ENCODE measurements around the gene WIPF3.
A peak's percentile ranks its signal among the peaks of the same experiment; 100 is the strongest.

WIPF3 gene, protein sequence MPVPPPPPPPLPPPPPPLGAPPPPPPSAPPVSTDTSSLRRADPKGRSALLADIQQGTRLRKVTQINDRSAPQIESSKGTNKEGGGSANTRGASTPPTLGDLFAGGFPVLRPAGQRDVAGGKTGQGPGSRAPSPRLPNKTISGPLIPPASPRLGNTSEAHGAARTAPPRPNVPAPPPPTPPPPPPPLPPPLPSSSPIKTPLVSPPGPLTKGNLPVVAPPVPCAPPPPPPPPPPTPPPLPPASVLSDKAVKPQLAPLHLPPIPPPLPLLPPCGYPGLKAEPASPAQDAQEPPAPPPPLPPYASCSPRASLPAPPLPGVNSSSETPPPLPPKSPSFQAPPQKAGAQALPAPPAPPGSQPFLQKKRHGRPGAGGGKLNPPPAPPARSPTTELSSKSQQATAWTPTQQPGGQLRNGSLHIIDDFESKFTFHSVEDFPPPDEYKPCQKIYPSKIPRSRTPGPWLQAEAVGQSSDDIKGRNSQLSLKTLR

DNA sequence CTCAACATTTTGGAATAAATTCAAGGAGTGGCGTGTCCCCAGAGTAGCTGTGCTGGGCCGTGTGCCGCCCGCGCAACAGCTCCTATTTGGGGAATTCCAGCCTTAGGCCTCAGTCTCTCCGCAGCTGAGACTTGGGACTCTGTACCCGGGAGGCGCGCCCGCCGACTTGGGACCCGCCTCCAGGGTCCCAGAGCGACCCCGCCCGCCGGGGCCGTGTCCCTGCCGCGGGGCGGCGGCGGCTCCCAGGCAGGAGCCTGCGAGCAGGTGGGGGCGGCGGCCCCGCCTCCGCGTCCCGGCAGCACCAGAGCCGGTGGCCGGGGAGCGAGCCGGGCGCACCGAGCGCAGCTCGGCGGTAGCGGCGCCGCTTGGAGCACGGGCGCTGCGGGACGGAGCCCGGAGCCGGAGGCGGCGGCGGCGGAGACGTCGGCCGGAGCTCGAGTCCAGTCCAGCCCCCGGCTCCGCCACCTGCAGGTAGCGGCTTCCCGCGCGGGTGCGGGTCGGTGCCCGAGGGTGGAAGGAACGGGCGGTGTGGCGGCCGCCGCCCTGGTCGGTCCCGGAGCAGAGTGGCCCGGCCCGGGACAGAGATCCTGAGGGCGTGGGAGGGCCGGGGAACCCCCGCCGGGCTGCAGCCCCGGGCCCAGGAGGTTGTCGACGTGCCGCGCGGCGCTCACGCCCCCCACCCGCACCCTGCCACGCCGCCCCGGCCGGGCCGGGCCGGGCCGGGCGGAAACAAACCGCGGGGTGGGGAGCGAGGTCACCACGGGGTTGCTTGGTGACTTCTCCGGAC, at the start of gene WIPF3:
Gene WIPF3 (plus strand): TSS at position 301 of the 787 bp plus-strand sequence. CDS start 28,217 bp downstream, outside the sequence.
- peak; percentile 8 for DNase-seq
- in situ Hi-C loops (cut with MboI; ENCODE audit: low pct_unique_long_range_greater_than_20kb, low sequenced_read_pairs), result no loop called here

DNA sequence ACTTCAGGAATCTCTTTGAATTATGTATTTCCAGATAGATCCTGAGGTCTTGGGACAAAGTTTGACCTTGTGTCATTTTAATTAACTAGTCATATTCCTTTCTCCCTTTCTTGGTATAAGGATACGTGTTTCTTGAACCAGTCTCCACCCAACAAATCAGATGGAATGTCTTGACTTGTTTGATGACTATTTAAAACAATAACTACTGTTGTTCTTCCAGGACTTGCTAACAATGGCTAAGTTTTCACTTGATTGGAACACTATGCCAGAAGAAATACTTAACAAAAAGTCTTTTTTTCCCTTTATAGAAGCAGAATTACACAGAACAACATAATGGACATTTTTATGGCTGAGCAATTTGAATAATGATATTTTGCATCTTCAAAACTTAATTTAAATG, 43.0 kb upstream of the WIPF3 start:
- no peak for DNase-seq
- in situ Hi-C loops (cut with MboI; ENCODE audit: low pct_unique_long_range_greater_than_20kb, low sequenced_read_pairs), result no loop called here

DNA sequence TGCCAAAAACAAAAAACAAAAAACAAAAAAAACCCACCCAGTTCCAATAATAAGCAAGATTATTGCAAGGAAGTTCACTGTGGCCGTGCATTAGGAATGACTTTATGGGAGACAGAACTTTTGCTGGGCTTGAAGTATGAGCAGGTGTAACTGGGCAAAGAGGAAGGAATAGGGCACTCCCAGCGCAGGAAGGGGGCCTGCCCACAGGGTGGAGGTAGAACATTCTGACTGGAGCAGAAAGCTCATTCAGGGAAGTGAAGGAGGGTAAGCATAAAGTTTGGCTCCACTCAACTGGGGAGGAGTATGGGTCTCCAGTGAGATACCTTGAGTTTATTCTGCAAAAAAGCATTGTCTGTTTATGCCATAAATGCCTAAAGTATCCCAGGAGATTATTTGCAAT, 42.1 kb upstream of the WIPF3 start:
- peak; percentile 11 for DNase-seq
- in situ Hi-C loops (cut with MboI; ENCODE audit: low pct_unique_long_range_greater_than_20kb, low sequenced_read_pairs), result no loop called here

DNA sequence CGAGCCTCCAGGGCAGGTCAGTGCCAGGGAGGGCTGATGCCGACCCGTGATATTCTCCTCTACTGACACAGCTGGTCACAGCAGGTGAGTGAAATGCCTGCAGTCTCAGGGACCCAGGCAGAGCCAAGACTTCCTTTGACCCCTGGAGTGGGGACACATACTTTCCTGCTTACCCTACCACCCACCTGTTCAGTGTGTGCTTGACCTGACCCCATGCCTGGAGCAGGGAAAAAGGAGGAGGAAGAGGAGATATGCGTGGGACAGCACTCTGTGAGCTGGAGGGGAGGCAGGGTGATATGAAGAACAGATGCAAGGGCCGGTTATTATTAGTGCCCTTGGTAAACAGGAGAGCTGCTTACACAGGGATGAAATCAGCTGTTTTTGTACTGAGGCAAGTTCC, 40.8 kb upstream of the WIPF3 start:
- in situ Hi-C loops (cut with MboI; ENCODE audit: low pct_unique_long_range_greater_than_20kb, low sequenced_read_pairs), result no loop called here
- DNase-seq, result no peak

DNA sequence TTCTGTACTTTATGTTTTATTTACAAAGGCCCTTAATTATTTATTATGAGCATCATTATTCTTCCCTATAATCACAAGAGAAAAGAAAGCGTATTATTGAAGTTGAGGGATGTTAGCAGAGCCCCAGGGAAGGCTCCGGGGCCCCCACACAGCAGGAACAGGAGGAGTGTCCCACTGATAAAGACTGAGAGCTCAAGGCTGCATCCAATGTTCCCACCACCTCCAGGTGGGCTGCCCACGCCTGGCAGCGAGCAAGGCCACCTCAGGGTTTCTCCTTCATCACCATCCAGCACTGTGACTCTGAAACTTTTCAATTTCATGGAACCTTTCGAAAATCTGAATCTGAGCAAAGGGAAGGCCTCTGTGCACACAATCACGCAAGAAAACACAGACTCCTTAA, 35.9 kb upstream of the WIPF3 start:
- DNase-seq, result no peak
- in situ Hi-C loops (cut with MboI; ENCODE audit: low pct_unique_long_range_greater_than_20kb, low sequenced_read_pairs), result no loop called here

DNA sequence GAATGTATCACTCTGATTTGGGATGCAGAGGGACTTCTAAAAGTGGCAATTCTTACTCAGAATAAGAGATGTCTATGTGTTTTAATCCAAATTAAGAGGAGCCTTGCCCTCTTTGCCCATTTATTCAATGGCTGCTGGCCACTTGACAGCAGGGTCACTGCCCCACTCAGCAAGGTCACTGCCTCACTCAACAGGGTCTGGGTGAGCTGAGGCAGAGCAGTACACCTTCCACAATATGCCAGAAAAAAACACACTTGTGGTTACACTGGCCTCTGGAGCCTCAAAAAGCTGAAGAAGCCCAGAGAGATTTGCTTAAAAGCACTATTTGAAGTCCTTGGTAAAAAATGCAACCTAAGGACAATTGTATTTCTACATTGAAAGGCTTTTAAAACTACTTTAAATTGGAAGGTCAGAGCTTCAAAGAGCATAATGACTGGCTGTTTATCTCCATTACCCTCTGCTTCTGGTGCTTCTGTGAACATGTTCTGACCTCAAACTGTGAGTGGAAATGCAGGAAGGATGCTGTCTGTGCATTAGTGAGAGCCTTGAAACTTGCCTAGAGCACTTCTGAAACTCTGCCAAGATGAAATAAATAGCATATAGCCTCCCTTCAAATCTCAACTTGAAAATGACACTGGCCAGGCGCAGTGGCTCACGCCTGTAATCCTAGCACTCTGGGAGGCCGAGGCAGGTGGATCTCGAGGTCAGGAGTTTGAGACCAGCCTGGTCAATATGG, 35.1 kb upstream of the WIPF3 start:
- DNase-seq, result no peak
- in situ Hi-C loops (cut with MboI; ENCODE audit: low pct_unique_long_range_greater_than_20kb, low sequenced_read_pairs), result no loop called here

DNA sequence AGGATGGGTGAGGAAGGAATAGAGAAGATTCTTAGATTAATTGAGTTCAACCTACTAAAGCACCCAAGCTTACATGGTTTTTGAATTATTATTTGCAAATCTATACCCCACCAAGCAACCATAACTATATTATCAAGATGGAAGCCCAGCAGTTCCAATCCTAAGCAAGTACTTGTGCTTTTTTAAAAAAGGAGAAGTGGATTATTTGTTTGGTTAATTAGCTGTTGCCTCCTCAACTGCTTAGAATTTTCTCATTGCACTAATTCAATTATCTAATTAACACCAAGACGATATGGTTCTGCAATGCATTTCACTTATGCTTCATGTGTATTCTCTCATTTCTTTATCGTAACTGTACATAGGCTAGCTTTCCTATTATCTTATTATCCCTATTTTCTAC, 27.3 kb upstream of the WIPF3 start:
- no peak for DNase-seq
- in situ Hi-C loops (cut with MboI; ENCODE audit: low pct_unique_long_range_greater_than_20kb, low sequenced_read_pairs), result no loop called here

DNA sequence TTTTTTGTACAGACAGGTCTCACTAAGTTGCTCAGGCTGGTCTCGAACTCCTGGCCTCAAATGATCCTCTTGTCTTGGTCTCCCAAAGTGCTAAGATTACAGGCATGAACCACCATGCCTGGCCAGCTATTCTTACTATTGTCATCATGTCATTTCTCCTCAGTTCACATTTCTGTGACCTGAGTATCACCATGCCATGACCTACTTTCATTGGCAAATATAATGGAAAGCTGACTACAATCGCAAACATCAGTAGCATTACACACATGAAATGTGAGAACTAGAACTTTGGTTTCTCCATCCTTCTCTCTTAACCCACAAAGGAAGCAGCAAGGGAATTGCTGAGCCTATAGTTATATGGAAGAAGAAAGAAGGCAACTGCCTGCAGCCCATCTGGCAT, 26.0 kb upstream of the WIPF3 start:
- DNase-seq, result no peak
- in situ Hi-C loops (cut with MboI; ENCODE audit: low pct_unique_long_range_greater_than_20kb, low sequenced_read_pairs), result no loop called here

DNA sequence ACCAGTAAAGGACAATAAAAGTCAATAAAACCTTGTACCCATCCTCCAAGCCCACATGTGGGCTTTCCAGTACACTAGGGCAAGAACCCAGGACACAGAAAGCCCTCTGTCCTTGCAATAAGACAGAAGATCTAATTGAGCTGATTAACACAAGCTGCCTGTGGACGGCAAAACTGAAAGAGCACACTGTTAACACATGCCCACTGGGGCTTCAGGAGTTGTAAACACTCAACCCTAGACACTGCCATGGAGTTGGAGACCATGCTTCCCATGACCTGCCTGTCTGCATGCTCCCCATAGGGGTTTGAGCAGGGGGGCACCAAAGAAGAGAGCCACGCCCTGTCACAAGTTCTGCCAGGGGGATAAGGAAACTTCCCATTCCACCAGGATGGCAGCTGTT, 22.6 kb upstream of the WIPF3 start:
- no peak for DNase-seq
- in situ Hi-C loops (cut with MboI; ENCODE audit: low pct_unique_long_range_greater_than_20kb, low sequenced_read_pairs), result no loop called here

DNA sequence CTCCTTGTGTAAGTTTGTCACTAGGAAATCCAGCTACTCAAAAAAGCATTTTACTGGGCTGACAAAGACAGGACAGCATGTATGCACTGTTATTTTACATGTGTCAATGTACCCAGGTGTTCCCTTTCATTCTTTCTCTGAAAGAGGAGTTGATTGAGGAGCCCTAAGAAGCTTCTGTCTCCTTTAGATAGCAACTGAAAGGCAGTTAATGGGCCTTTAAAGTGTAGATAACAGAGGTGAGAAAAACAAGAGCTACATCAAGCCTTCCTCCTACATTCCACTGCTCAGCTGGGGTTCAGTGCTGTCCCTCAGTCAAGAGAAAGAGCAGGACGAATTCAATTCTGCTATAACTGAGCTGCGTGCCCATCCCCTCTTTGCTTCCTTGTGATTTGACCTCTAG, 12.8 kb upstream of the WIPF3 start:
- in situ Hi-C loops (cut with MboI; ENCODE audit: low pct_unique_long_range_greater_than_20kb, low sequenced_read_pairs), result no loop called here
- DNase-seq, result no peak

DNA sequence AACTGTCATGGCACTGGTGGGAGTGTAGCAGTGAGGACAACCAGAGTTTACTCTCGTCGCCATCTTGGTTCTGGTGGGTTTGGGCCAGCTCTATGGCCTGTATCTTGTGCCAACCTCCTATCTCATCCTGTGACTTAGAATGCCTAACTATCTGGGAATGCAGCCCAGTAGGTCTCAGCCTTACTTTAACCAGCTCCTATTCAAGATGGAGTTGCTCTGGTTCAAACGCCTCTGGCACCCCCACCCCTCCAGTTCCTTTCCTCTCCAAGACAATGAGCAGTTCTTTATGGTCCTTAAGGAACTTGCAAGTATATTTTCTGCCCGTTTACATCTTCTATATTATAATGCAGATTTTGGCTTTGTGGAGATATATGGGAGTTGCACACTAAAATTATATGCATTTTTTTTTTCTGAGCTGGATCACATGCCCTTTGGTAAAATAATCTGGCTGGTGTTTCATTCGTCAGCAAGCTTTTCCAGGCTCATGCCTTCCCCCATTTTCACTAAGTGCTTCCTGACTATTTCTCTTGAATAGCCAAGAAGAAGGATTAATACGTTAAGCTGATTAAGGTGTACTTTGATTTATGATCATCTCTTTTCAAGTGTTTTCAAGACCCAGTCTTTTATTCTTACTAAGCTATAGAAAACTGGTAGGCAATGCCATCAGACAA, 11.2 kb upstream of the WIPF3 start:
- in situ Hi-C loops (cut with MboI; ENCODE audit: low pct_unique_long_range_greater_than_20kb, low sequenced_read_pairs), result no loop called here
- DNase-seq, result no peak

DNA sequence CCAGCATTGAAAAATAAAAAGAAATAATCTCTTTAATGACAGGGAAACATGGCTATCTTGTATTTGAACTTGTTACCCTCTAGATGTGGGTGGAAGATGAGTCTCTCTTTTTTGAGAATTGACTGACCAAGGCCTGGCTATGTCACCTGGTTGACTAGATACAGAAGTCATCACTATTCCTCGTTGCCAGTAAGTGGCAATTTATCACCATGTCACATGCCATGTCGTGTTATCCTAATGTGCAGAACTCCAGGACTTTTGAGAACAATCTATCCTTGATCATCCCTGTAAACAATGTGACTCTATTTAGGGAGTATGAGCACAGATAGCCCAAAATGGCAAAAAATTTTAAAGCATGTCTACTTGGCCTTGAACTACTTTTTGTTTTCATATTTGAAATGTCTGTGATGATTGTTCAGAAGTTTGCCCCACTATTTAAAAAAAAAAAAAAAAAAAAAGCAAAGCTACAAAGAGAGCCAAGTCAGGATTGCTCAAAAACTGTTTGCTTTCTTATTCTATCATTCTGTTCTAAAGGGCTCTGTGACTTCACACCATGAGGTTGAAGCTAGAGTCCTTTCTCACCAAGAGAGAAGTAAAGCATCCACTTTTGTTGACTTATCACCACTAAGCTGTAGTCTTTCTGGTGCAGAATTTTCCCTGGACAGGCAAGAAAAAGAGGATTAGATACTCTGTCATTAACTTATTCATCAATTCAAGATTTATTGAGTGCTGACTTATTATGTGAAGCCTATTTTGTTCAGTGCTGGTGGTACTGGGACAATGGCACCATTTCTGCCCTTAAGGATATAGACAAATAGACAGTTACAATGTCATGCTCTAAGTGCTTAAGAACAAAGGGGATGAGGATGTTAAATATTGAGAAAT, 10.4 kb upstream of the WIPF3 start:
- in situ Hi-C loops (cut with MboI; ENCODE audit: low pct_unique_long_range_greater_than_20kb, low sequenced_read_pairs), result no loop called here
- DNase-seq, result no peak

DNA sequence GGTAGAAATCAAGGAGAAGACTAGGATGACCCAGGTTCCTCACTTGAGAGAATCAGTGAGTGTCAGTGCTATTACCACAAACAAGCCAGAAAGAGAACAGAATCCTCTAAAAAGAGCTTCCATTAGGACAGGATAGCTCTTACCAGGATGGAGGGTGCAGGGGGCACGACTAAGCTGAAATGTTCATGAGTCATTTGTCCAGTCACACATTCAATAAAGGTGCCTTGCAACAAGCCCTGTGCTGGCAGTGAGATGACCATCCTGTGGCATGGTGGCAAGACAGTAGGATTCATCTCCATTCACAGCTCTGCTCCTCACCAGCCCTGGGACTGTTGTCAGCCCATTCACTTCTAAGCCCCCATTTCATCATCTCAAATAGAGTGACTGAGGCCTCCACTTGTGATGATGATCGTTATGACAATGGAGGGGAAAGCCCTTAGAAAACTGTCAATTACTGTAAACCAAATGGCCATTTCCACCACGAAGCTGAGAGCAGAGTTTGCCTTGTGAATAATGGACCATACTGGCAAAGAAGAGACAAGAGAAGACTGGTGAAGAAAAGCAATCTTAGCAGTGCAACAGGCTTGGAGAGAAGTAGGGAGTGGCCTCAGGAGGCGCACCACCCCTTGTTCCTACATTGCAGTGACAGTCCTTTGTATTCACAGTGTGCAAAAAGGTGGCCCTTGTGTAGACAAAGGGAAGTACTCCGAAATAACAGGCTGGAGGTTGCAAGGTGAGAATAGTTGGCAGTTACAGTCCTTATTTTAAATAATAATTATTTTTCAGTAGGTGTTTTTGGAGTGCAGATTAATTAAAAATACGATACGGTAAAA, 9.0 kb upstream of the WIPF3 start:
- DNase-seq, result no peak
- in situ Hi-C loops (cut with MboI; ENCODE audit: low pct_unique_long_range_greater_than_20kb, low sequenced_read_pairs), result no loop called here

DNA sequence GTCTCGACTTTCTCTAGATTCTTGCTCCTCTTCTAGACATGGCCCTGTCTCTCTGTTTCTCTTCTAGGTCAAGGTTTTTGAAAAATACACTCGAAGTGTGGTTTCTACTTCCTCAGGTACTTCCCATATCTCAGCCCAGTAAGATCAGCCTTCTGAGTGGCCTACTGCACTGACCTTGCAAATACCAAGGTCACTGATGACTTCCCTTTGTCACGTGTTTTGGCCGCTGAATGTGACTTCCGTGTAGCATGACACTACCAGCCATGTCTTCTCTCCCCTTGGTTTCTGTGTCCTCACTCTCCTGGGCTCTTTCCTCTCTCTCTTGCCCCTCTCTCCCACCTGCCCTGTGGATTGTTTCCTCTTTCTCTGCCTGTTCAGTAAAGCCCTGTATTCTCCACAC, 7.9 kb upstream of the WIPF3 start:
- DNase-seq, result no peak
- in situ Hi-C loops (cut with MboI; ENCODE audit: low pct_unique_long_range_greater_than_20kb, low sequenced_read_pairs), result no loop called here

DNA sequence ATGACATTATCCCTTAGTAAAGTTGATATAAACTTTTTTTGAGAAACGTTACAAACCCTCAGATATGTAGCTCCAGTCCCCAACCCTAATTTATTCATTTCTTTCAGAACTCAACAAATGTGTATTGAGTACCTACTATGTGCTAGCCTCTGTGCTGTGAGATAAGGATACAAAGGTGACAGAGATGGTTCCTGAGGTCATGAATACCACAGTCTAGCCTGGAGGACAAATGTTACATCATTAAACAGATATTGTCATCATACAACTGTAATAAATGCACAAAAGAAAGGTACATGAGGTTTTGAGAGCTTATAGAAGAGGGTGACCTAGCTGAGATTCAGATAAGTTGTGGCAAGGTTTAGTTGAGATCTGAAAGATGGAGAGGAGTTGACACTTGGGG, 4.4 kb upstream of the WIPF3 start:
- in situ Hi-C loops (cut with MboI; ENCODE audit: low pct_unique_long_range_greater_than_20kb, low sequenced_read_pairs), result no loop called here
- DNase-seq, result no peak

DNA sequence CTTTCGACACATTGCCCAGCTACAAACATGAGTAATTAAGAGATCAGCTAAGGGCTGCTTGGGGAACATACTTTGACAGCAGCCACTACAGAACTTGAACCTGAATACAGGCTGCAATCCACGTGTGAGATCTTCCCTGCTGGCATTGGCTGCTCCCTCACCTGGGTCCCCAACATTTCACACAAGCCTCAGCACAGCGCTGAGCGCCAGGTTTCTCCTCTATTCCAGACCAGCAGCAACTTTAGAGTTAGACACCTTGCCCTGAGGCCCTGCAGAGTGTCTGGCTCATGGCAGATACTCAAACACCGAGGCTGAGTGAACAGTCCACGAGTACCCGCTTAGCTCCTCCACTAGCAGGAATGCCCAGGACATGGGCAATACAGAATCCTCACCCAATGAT, 1.3 kb upstream of the WIPF3 start:
- no peak for DNase-seq
- in situ Hi-C loops (cut with MboI; ENCODE audit: low pct_unique_long_range_greater_than_20kb, low sequenced_read_pairs), result no loop called here

DNA sequence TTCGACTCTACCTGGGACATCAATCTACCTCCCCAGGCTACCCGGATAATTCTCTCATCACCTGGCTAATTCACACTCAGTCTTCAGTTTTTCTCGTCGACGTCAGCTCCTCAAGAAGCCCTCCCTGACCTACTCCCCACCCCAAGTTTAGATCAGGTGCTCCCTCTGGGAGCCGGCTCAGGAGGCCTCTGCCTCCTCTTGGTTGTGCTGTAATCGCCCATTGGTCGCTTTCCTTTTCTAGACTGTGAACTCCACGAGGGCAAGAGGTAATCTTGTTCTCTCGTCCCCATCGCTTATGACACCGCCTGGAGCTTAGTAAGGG, 461 bp upstream of the WIPF3 start:
- in situ Hi-C loops (cut with MboI; ENCODE audit: low pct_unique_long_range_greater_than_20kb, low sequenced_read_pairs), result no loop called here
- no peak for DNase-seq
